Measurements from ENCODE around the gene COG2.
"Not testable (repeated sequence)": the region's sequence is repeated elsewhere in the genome, so short reads cannot be mapped to it uniquely, and the experiment has no call there.

The COG2 gene

GRCh38 chr1:230715510-230715909, 73.2 kb downstream of the COG2 start:
- Histone ChIP-seq H2BK15ac (replicated peaks; ENCODE audit: low read depth) (no peak overlapping the region), H3K4me2 (ENCODE audit: low read length) (no peak overlapping the region), H3K4me3 (ENCODE audit: low read length) (no peak overlapping the region), H3K9ac (ENCODE audit: low read length) (no peak overlapping the region), H3K36me3 (ENCODE audit: control insufficient read depth, insufficient read depth, low read length) (no peaks in the 10 kb centered on the region), H2BK5ac (ENCODE audit: low read length) (no peak overlapping the region), H3K56ac (ENCODE audit: low read length) (no peak overlapping the region), H2AK5ac (ENCODE audit: low read length) (no peak overlapping the region), H3K4me1 (ENCODE audit: control insufficient read depth, low read depth, low read length) (no peaks in the 10 kb centered on the region), H3K79me1 (ENCODE audit: low read length) (no peaks in the 10 kb centered on the region), H3K18ac (ENCODE audit: low read length) (no peak overlapping the region), H3K27me3 (ENCODE audit: insufficient read depth, low read length, poor library complexity) (no peaks in the 10 kb centered on the region), H3K23ac (ENCODE audit: low read length) (no peak overlapping the region), H3K27ac (ENCODE audit: low read depth, low read length) (no peak overlapping the region), H2BK120ac (ENCODE audit: low read depth, low read length) (no peak overlapping the region), H3K4ac (ENCODE audit: low read depth, low read length) (no peak overlapping the region), H3K79me2 (ENCODE audit: control insufficient read depth, insufficient read depth, low read length) (no peaks in the 10 kb centered on the region), H4K5ac (ENCODE audit: low read length) (no peak overlapping the region), H4K8ac (ENCODE audit: low read depth, low read length) (no peak overlapping the region)
- no CpG with 5 or more reads among the region's 3 CpGs for WGBS (ENCODE audit: extremely low coverage, insufficient coverage, low lambda C conversion rate)
- DNase-seq, result no peak

- H2BK15ac ChIP-seq (replicated peaks; ENCODE audit: low read depth); H4K5ac ChIP-seq (ENCODE audit: low read length); H3K27me3 ChIP-seq (ENCODE audit: insufficient read depth, low read length, poor library complexity); H3K4me2 ChIP-seq (ENCODE audit: low read length); H3K4me3 ChIP-seq (ENCODE audit: low read length); H3K4me1 ChIP-seq (ENCODE audit: control insufficient read depth, low read depth, low read length); H2BK120ac ChIP-seq (ENCODE audit: low read depth, low read length); H3K56ac ChIP-seq (ENCODE audit: low read length); H3K79me2 ChIP-seq (ENCODE audit: control insufficient read depth, insufficient read depth, low read length); H4K8ac ChIP-seq (ENCODE audit: low read depth, low read length); H3K36me3 ChIP-seq (ENCODE audit: control insufficient read depth, insufficient read depth, low read length); DNase-seq; H3K9ac ChIP-seq (ENCODE audit: low read length); H2AK5ac ChIP-seq (ENCODE audit: low read length); H3K4ac ChIP-seq (ENCODE audit: low read depth, low read length); H3K23ac ChIP-seq (ENCODE audit: low read length); H3K27ac ChIP-seq (ENCODE audit: low read depth, low read length); H3K79me1 ChIP-seq (ENCODE audit: low read length); H2BK5ac ChIP-seq (ENCODE audit: low read length); H3K18ac ChIP-seq (ENCODE audit: low read length): not testable (repeated sequence)
- WGBS (ENCODE audit: extremely low coverage, insufficient coverage, low lambda C conversion rate), result no CpG with 5 or more reads among the region's 3 CpGs
Measured at GRCh38 chr1:230716453-230716852, 74.2 kb downstream of the COG2 start.

DNA sequence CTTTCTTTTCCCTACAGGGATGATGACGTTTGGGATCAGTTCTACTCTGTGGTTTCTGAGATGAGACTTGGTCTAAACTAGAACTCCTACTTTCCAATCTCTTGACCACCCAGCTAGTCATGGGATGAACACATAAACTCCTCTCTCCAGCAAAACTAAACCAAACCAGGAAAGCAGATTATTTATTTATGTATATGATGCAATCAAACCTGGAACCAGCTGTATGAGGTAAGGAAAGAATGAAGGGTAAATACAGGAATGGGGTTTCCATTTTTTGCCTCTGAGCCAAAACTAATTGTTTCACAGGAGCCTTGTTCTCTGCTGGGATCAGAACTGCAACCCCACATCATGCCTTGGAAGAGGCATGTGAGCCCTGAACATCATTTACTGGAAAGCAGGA, 75.0 kb downstream of the COG2 start:
- H3K56ac ChIP-seq (ENCODE audit: low read length), result no peak overlapping the region
- H3K23ac ChIP-seq (ENCODE audit: low read length), result no peak overlapping the region
- H3K27ac ChIP-seq (ENCODE audit: low read depth, low read length), result no peak overlapping the region
- no peak overlapping the region for H3K9ac ChIP-seq (ENCODE audit: low read length)
- H3K79me1 ChIP-seq (ENCODE audit: low read length), result no peaks in the 10 kb centered on the region
- no peak overlapping the region for H4K5ac ChIP-seq (ENCODE audit: low read length)
- H3K36me3 ChIP-seq (ENCODE audit: control insufficient read depth, insufficient read depth, low read length), result no peaks in the 10 kb centered on the region
- H3K4me2 ChIP-seq (ENCODE audit: low read length), result no peak overlapping the region
- no peak overlapping the region for H3K18ac ChIP-seq (ENCODE audit: low read length)
- H3K4me3 ChIP-seq (ENCODE audit: low read length), result no peak overlapping the region
- H2BK5ac ChIP-seq (ENCODE audit: low read length), result no peak overlapping the region
- H2BK120ac ChIP-seq (ENCODE audit: low read depth, low read length), result no peak overlapping the region
- no peaks in the 10 kb centered on the region for H3K27me3 ChIP-seq (ENCODE audit: insufficient read depth, low read length, poor library complexity)
- DNase-seq, result no peak
- no peak overlapping the region for H2BK15ac ChIP-seq (replicated peaks; ENCODE audit: low read depth)
- no CpG with 5 or more reads among the region's 1 CpG for WGBS (ENCODE audit: extremely low coverage, insufficient coverage, low lambda C conversion rate)
- H3K79me2 ChIP-seq (ENCODE audit: control insufficient read depth, insufficient read depth, low read length), result no peaks in the 10 kb centered on the region
- no peak overlapping the region for H3K4ac ChIP-seq (ENCODE audit: low read depth, low read length)
- H4K8ac ChIP-seq (ENCODE audit: low read depth, low read length), result no peak overlapping the region
- H2AK5ac ChIP-seq (ENCODE audit: low read length), result no peak overlapping the region
- H3K4me1 ChIP-seq (ENCODE audit: control insufficient read depth, low read depth, low read length), result no peaks in the 10 kb centered on the region

- H3K79me2 ChIP-seq (ENCODE audit: control insufficient read depth, insufficient read depth, low read length); H3K23ac ChIP-seq (ENCODE audit: low read length); H3K79me1 ChIP-seq (ENCODE audit: low read length); H3K4me3 ChIP-seq (ENCODE audit: low read length); H3K56ac ChIP-seq (ENCODE audit: low read length); H3K27ac ChIP-seq (ENCODE audit: low read depth, low read length); DNase-seq; H3K9ac ChIP-seq (ENCODE audit: low read length); H3K4me2 ChIP-seq (ENCODE audit: low read length); H2BK15ac ChIP-seq (replicated peaks; ENCODE audit: low read depth); H2BK5ac ChIP-seq (ENCODE audit: low read length); H2BK120ac ChIP-seq (ENCODE audit: low read depth, low read length); H3K18ac ChIP-seq (ENCODE audit: low read length); H3K4me1 ChIP-seq (ENCODE audit: control insufficient read depth, low read depth, low read length); H3K4ac ChIP-seq (ENCODE audit: low read depth, low read length); H2AK5ac ChIP-seq (ENCODE audit: low read length); H3K36me3 ChIP-seq (ENCODE audit: control insufficient read depth, insufficient read depth, low read length); H4K8ac ChIP-seq (ENCODE audit: low read depth, low read length); H4K5ac ChIP-seq (ENCODE audit: low read length); H3K27me3 ChIP-seq (ENCODE audit: insufficient read depth, low read length, poor library complexity): not testable (repeated sequence)
- WGBS (ENCODE audit: extremely low coverage, insufficient coverage, low lambda C conversion rate), result no CpG with 5 or more reads among the region's 3 CpGs
Measured at GRCh38 chr1:230721849-230722522, 79.7 kb downstream of the COG2 start.

DNA sequence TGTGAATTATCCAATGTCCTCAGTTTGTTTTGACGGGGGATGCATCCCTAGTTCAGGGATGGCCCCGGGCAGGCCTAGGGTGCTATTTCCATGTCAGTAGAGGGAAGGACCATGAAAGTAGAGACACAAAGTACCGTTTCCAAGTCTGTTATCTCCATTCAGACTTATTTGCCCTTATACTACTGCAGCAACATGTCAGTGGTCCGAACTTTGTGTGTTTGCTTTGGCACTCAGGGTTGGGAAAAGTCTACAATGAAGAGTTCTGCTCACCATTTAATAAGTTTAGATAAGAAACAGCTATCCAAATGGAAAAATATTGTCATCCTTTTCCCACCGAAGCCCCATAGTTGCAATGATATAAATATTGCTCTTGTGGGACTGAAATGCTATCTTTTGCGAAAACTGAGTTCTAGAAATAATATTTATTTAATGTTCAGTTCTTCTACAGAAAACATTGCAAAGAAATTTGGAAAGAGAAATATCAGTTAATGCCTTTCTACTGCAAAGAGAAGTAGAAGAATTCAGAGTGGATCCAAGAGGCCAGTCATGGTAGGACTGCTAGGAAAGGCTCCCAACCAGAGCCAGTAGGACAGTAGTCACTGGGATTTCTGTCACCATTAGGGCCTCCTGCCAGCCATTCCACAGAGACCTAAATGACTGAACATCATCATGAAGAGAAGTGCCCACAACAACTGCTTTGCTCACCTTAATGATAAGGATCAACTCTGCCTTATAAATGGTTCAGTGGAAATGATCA, 83.2 kb downstream of the COG2 start:
- no peaks in the 10 kb centered on the region for H3K27me3 ChIP-seq (ENCODE audit: insufficient read depth, low read length, poor library complexity)
- H3K4ac ChIP-seq (ENCODE audit: low read depth, low read length), result no peak overlapping the region
- no peak overlapping the region for H3K18ac ChIP-seq (ENCODE audit: low read length)
- no peak overlapping the region for H3K9ac ChIP-seq (ENCODE audit: low read length)
- H3K23ac ChIP-seq (ENCODE audit: low read length), result no peak overlapping the region
- H2AK5ac ChIP-seq (ENCODE audit: low read length), result no peak overlapping the region
- H3K79me1 ChIP-seq (ENCODE audit: low read length), result no peaks in the 10 kb centered on the region
- H2BK5ac ChIP-seq (ENCODE audit: low read length), result no peak overlapping the region
- no peaks in the 10 kb centered on the region for H3K4me1 ChIP-seq (ENCODE audit: control insufficient read depth, low read depth, low read length)
- DNase-seq, result no peak
- H3K4me3 ChIP-seq (ENCODE audit: low read length), result no peak overlapping the region
- H3K56ac ChIP-seq (ENCODE audit: low read length), result no peak overlapping the region
- no CpG with 5 or more reads among the region's 6 CpGs for WGBS (ENCODE audit: extremely low coverage, insufficient coverage, low lambda C conversion rate)
- H3K4me2 ChIP-seq (ENCODE audit: low read length), result no peak overlapping the region
- H3K79me2 ChIP-seq (ENCODE audit: control insufficient read depth, insufficient read depth, low read length), result no peaks in the 10 kb centered on the region
- H3K27ac ChIP-seq (ENCODE audit: low read depth, low read length), result no peak overlapping the region
- H4K8ac ChIP-seq (ENCODE audit: low read depth, low read length), result no peak overlapping the region
- H4K5ac ChIP-seq (ENCODE audit: low read length), result no peak overlapping the region
- H2BK15ac ChIP-seq (replicated peaks; ENCODE audit: low read depth), result no peak overlapping the region
- no peak overlapping the region for H2BK120ac ChIP-seq (ENCODE audit: low read depth, low read length)
- no peaks in the 10 kb centered on the region for H3K36me3 ChIP-seq (ENCODE audit: control insufficient read depth, insufficient read depth, low read length)
